Left lobe of liver (tissue), 2 donors: ENCODE measurements around the gene CD160. TPM values are rescaled to one million over a fixed set of nuclear protein-coding genes. Genes with fewer than 3 reads are reported as not detected.
"Not testable (repeated sequence)": the region's sequence is repeated elsewhere in the genome, so short reads cannot be mapped to it uniquely, and the experiment has no call there.

Source experiments
- ATAC-seq: fragments of 200-7000 bp; cut with Tn5 transposase; one replicate; pipeline ENCODE4 v1.9.1; 2020; ENCODE audit warnings: mild to moderate bottlenecking, moderate library complexity
- DNase-seq: peaks from one replicate; pipeline ENCODE4 v3.0.0-alpha.2; 2020; ENCODE audit warnings: low spot score
- total RNA-seq: library from RNA; stranded (reverse); gene quantifications from one replicate; pipeline ENCODE4 v1.2.1, GENCODE V29; 2021
- donor health status: DM: no; HTN: no; CAD: no; lungs with moderate emphysema.
- donor health status: DM: no; HTN: yes; CAD: no.

The CD160 gene
- total RNA-seq, 1 donor from 2014 or later, result not detected

DNA sequence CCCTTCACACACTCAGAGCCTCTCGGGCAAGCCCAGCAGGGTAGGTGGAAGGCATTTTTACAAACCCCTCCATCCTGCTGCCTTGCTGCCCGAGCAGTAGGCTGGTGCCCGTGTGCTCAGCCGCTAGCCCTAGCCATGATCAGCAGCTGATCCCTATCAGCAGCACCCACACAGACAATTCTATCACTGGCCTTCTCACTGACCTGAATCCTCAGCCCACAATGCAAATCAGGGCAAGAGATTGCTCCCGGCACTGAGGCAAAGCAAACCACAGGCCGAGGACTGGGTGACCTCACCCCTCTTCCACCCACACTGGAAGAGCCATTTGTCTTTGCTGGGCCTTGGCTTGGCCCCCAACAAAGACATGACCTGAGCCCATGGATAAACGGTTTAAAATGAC is 11.2 kb upstream of the CD160 start:
- DNase-seq (peak; percentile 47), ATAC-seq (peak; percentile 47)

GRCh38 chr1:145710291-145711027 is 8.8 kb upstream of the CD160 start:
- ATAC-seq, result no peak
- no peak for DNase-seq

DNA sequence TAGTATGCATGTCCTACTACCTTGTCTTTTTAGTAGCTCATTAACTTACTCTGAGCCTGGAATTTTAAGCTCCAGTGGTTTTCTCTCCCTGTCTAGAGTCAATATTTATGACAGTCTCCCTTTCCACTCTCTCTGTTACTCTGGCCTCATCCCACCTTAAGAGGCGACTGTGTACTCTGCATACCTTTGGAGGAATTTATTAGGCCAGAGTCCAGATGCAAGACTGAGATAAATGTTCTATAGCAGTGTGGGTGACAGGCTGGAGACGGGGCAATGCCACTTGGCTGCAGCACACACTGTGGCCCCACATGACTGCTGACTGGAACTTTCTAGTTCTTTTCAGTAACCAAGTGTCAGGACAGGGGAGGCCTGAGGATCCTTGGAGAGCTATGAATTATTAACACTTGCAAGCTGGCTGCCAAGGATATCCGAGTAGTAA is 8.1 kb upstream of the CD160 start:
- ATAC-seq, result peak; percentile 14

DNA sequence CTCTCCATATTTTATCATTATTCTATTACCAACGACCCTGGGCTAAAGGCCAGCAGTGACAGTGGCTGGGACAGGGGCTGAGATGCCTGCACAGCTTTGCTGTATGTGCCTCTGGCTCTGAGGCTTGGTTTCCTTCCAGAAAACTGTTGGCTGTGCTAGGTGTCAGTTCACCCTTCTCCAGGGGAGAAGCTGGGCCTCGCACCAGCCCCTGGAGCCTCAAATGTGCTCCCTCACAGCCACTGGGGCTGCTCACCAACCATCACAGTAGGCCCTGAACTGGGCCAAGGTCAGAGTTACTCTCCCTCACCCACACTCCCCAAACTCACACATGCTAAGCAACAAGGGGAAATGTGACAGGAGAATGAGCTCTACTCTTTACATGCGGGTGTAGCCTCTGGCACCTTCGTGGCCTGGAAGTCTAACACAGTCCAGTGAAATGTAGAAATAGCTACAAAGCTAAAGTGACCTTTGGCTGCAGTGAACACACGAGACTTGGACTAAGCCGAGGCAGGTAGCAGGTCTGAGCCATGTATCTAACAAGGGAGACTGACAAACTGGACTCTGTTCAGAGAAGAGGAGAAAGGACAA is 4.7 kb upstream of the CD160 start:
- ATAC-seq (peak; percentile 85), DNase-seq (peak; percentile 86)

More for the DNA sequence above, 8.1 kb upstream of the CD160 start:
- peak; percentile 48 for DNase-seq

- DNase-seq (no peak), ATAC-seq (no peak)
These were observed 2.5 kb upstream of the CD160 start for GRCh38 chr1:145716641-145717345.

GRCh38 chr1:145717833-145718232 is 1.5 kb upstream of the CD160 start:
- DNase-seq (no peak), ATAC-seq (no peak)

DNA sequence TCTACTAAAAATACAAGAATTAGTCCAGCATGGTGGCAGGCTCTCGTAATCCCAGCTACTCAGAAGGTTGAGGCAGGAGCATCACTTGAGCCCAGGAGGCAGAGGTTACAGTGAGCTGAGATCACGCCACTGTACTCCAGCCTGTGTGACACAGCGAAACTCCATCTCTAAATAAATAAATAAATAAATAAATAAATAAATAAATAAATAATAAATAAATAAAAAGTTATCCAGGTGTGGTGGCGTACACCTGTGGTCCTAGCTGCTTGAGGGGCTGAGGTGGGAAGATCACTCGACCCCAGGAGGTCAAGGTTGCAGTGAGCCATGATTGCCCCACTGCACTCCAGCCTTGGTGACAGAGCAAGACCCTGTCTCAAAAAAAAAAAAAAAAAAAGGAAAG is 834 bp upstream of the CD160 start:
- not testable (repeated sequence) for DNase-seq, ATAC-seq

- ATAC-seq, result no peak
- no peak for DNase-seq
These were observed 1.2 kb downstream of the CD160 start for GRCh38 chr1:145720556-145720877.

DNA sequence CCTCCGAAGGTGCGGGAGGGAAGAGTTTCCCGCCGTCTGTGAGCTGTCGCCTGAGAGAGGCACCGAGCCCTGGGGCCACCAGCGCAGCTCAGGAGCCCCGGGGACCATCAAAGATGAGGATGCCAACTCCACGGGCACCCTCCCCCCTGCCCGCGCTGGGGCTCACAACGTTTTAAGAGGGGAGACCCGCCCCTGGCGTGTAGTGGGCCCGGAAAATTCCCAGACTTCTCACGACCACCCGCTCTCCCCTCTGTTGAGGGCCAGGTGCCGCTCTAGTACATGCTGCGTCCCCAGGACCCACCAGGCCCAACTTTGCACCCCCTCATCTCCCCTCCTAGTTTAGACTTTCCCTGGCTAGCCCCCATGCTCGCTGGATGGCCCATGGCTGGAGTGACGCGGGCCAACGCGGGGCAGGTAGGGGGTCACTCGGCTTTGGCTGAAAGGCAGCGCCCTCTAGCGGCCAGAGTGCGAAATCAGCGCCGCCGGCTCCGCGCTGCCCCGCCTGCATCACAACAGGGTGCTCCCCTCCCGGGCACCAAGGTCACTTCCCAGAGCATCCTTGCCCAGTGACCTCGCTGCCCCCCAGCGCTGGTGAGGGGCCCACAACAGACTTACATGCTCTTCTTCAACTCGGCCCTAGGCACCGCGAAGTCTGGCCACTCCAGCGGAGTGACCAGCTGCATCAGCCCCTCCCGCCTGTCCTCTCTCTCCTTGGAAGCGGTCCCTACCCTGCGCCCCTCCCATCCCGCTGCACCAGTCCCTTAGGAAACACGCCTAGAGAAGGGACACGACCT is 1.8 kb downstream of the CD160 start:
- ATAC-seq, result peak; percentile 99

GRCh38 chr1:145726193-145726592 is 6.9 kb downstream of the CD160 start:
- ATAC-seq, DNase-seq: not testable (repeated sequence)

More for the DNA sequence above, 1.8 kb downstream of the CD160 start:
- DNase-seq, result peak; percentile 73

DNA sequence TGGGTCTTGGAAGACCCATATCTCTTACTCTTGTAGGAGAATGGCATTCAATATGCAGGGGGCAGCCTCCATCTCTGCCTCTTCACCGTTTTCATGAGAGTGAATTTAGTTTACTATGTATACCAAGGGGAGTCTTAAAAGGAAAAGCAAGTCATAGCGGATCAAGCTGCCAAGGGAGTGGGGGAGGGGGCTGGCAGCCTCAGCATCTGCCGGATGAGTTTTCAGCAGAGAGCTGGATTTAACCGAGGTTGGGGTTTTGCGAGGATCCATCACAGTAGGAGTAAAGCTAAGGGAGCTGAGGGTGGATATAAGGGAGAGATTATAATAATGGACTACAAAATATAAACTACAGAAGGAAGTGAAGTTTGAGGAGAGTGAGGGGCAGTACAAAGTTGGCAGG is 9.9 kb downstream of the CD160 start:
- no peak for ATAC-seq
- no peak for DNase-seq

DNA sequence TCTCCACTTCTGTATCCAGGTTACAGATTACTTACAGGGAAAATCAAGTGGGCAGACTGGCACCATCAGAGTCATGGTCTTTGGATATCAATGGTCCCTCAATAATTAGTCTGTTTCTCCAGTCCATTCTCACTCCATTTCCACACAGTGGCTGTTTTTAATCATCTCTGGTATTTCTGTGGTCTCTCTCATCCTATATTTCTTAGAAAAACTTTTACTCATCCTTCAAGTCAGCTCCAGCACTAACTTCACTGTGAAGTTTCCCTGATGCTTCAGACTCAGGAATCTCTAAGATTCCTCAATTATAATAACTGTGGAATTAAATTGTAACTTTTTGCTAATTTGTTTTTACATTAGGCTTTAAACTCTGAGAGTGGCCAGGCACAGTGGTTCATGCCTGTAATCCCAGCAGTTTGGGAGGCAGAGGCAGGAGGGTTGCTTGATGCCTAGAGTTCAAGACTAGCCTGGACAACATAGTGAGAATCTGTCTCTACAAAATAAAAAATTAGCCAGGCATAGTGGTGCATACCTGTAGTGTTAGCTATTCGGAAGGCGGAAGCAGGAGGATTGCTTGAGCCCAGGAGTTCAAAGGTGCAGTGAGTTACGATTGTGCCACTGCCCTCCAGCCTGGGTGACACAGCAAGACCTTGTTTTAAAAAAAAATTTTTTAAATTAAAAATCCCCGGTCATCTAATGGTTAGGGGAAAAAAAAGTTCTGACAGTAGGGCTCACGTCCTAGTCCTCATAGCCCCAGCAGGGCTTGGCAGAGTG is 10.6 kb downstream of the CD160 start:
- ATAC-seq (peak; percentile 98), DNase-seq (peak; percentile 56)

DNA sequence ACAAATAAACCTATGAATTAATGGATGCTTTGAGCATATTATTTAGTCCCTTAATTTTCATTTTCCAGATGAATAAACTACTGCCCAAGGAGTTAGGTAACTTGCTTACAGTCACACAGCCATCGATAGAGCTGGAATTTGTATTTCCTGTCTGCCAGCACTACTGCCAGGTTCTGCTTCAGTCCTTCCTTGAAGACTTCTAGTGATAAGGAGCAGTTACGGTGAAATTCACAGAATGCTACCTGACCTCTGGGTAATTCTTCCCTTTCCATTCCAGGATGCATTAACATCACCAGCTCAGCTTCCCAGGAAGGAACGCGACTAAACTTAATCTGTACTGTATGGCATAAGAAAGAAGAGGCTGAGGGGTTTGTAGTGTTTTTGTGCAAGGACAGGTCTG is 11.2 kb downstream of the CD160 start:
- DNase-seq, result no peak
- peak; percentile 26 for ATAC-seq

- DNase-seq (no peak), ATAC-seq (peak; percentile 8)
These were observed 11.6 kb downstream of the CD160 start for GRCh38 chr1:145730900-145731299.

- DNase-seq (no peak), ATAC-seq (no peak)
These were observed 16.9 kb downstream of the CD160 start for GRCh38 chr1:145736191-145736590.

DNA sequence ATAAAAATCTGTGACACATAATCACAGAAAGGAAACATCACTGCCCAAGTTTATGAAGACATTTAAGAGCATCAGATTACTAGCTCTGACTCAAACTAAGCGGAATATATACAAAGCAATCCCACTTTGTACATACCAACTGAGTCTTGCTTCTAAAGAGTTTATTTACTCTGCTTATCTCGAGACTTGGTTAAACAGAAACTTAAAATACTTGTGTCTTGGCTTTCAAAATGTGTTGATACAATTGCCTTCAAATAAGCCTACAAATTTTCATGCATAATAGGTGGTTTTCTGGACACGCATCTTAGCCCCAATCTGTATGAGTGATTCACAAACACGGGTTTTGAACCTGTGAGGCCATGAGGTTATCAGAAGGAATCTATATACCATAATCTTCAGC is 21.0 kb downstream of the CD160 start:
- no peak for DNase-seq
- no peak for ATAC-seq

DNA sequence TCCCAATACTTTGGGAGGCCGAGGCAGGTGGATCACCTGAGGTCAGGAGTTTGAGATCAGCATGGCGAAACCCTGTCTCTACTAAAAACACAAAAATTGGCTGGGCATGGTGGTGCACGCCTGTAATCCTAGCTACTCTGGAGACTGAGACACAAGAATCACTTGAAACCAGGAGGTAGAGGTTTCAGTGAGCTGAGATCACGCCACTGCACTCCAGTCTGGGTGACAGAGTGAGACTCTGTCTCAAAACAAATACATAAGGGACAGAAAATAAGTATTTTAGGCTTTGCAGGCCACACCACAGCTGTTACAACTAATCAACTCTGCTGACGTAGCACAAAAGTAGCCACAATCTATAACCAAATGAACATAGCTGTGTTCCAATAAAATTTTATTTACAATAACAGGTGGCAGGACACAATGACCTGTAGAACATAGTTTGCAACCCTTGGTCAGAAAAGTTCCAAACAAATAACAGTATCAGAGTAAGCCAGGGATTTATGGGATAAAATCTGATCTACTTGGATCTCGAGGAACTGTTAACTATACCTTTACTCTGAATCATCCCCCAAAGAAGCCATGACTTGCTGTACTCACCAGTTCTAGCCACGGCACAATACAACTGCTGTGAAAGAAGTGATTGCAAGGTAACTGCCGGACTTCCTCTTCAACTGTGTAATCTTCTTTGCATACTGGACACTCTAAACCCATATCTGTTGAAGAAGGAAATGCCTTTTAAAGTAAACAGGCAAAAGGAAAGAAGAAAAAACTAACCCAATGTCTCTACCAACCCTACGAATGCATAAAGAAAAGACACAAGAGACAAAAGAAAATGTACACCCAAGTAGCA is 28.3 kb downstream of the CD160 start:
- ATAC-seq, result no peak
- no peak for DNase-seq

DNA sequence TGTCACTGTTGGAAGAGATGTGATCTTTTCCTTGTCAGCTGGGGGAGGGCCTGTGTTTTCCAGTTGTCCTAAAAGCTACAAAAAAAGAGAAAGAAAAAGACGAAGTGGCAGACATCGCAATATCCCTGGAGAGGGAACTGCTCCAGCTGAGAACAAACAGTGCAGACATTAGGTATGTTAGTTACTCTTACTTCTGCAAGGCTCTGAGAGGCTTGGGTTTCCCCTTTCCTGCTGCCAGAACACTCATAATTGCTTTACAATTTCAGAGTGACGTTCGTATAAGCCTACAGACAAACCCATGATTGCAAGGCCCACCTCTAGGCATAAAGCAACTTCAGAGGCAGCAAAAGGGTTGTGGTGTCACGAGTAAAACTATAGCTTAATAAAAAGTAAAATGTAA is 31.1 kb downstream of the CD160 start:
- DNase-seq, result no peak
- no peak for ATAC-seq

DNA sequence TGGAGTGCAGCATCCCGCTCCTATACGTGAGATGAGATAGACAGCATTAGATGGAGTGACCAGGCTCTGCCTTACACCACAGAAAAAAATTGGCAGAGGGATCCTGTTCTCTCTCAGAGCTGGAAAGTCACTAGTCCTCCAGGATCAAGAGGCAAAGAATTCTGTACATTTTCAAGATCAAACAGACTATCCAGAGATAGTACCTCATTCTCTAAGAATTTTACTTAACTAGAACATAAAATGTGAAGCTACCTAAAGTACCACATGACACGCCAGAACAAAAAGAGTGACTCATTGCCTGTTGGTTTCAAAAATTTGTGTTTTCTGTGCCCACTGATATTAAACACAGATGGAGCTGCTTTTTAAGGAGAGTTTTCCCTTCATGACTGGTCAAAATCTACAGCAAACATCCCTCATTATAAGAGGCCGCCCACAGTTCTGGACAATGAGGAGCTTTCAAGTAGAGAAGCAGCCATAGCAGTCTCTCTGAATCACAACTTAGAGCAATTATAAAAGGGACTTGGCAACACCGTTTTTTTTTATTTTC is 32.3 kb downstream of the CD160 start:
- DNase-seq (no peak), ATAC-seq (no peak)
